ENCODE results near the gene SCYGR8. TPM values are rescaled to one million over a fixed set of nuclear protein-coding genes. Genes with fewer than 3 reads are reported as not detected.

SCYGR8 gene
- total and polyA plus RNA-seq, 2 donors (not counting 3 experiments of a cell fraction or from before 2014, with no cell fraction given), result not detected

- Histone ChIP-seq H3K9ac (replicated peaks; ENCODE audit: extremely low read depth, insufficient read depth, low read length) (no peak overlapping the region), H3K79me2 (ENCODE audit: control insufficient read depth, insufficient read depth, low read length) (no peaks in the 10 kb centered on the region), H2AFZ (ENCODE audit: low read depth, low read length) (no peak overlapping the region), H3K36me3 (ENCODE audit: control insufficient read depth in 2 of 2, extremely low read depth in 1 of 2, insufficient read depth in 2 of 2, low read length in 2 of 2) (no peaks in the 10 kb centered on the region), H3K4me1 (ENCODE audit: control insufficient read depth, extremely low read depth, insufficient read depth, low read length) (no peaks in the 10 kb centered on the region), H3K27ac (ENCODE audit: insufficient read depth, low read depth, low read length) (no peak overlapping the region), H4K20me1 (replicated peaks; ENCODE audit: control insufficient read depth, extremely low read depth, insufficient read depth, low read length) (no peaks in the 10 kb centered on the region), H3K9me3 (replicated peaks; ENCODE audit: control insufficient read depth, insufficient read depth, low read length) (no peaks in the 10 kb centered on the region), H3K27me3 (ENCODE audit: control insufficient read depth in 2 of 2, insufficient read depth in 2 of 2, low read length in 2 of 2) (no peaks in the 10 kb centered on the region), H3K4me2 (ENCODE audit: insufficient read depth, low read length) (no peak overlapping the region), H3K9me1 (replicated peaks; ENCODE audit: control insufficient read depth, extremely low read depth, insufficient read depth, low read length) (no peaks in the 10 kb centered on the region), H3K4me3 (replicated peaks in 1 of 3; ENCODE audit: insufficient read depth in 1 of 3, low read depth in 1 of 3, low read length in 3 of 3) (no peak overlapping the region)
- ChIA-PET POLR2A (no interaction called here), CTCF (no interaction called here)
- no peak for TF ChIP-seq JUN (IDR thresholded peaks at IDR 0.05; ENCODE audit: borderline replicate concordance, insufficient read depth, insufficient read length, low read depth)
- TF ChIP-seq CTCF (IDR thresholded peaks at IDR 0.05; ENCODE audit: extremely low read depth in 1 of 2, insufficient read depth in 1 of 2, low read depth in 1 of 2, low read length in 2 of 2), result no peak
- no peak for TF ChIP-seq MAX (IDR thresholded peaks at IDR 0.05; ENCODE audit: insufficient read depth, insufficient read length)
- no peak for TF ChIP-seq POLR2A (IDR thresholded peaks at IDR 0.05; ENCODE audit: low read depth, low read length)
- no peak for TF ChIP-seq POLR2AphosphoS5 (IDR thresholded peaks at IDR 0.05; ENCODE audit: insufficient read depth, low read depth, low read length)
- dilution Hi-C loops (cut with MboI; ENCODE audit: extremely low pct_ligation_motif_present, low sequenced_read_pairs) (no loop called here), intact Hi-C loops (cut with micrococcal nuclease) (no loop called here)
- no peak for DNase-seq (ENCODE audit: low read depth, low spot score)
- BruUV-seq (replicated peaks), result no TSS peak
- no peak for FAIRE-seq
These were observed 44.1 kb upstream of the SCYGR8 start for GRCh38 chr2:227701556-227701955.

- Histone ChIP-seq H3K9me3 (replicated peaks; ENCODE audit: control insufficient read depth, insufficient read depth, low read length) (no peaks in the 10 kb centered on the region), H3K27me3 (ENCODE audit: control insufficient read depth in 2 of 2, insufficient read depth in 2 of 2, low read length in 2 of 2) (no peaks in the 10 kb centered on the region), H2AFZ (ENCODE audit: low read depth, low read length) (no peak overlapping the region), H4K20me1 (replicated peaks; ENCODE audit: control insufficient read depth, extremely low read depth, insufficient read depth, low read length) (no peaks in the 10 kb centered on the region), H3K9me1 (replicated peaks; ENCODE audit: control insufficient read depth, extremely low read depth, insufficient read depth, low read length) (no peaks in the 10 kb centered on the region), H3K4me3 (replicated peaks in 1 of 3; ENCODE audit: insufficient read depth in 1 of 3, low read depth in 1 of 3, low read length in 3 of 3) (no peak overlapping the region), H3K9ac (replicated peaks; ENCODE audit: extremely low read depth, insufficient read depth, low read length) (no peak overlapping the region), H3K4me1 (ENCODE audit: control insufficient read depth, extremely low read depth, insufficient read depth, low read length) (no peaks in the 10 kb centered on the region), H3K4me2 (ENCODE audit: insufficient read depth, low read length) (no peak overlapping the region), H3K36me3 (ENCODE audit: control insufficient read depth in 2 of 2, extremely low read depth in 1 of 2, insufficient read depth in 2 of 2, low read length in 2 of 2) (no peaks in the 10 kb centered on the region), H3K79me2 (ENCODE audit: control insufficient read depth, insufficient read depth, low read length) (no peaks in the 10 kb centered on the region), H3K27ac (ENCODE audit: insufficient read depth, low read depth, low read length) (no peak overlapping the region)
- no peak for TF ChIP-seq JUN (IDR thresholded peaks at IDR 0.05; ENCODE audit: borderline replicate concordance, insufficient read depth, insufficient read length, low read depth)
- no peak for TF ChIP-seq POLR2AphosphoS5 (IDR thresholded peaks at IDR 0.05; ENCODE audit: insufficient read depth, low read depth, low read length)
- FAIRE-seq (no peak), DNase-seq (ENCODE audit: low read depth, low spot score) (no peak)
- intact Hi-C loops (cut with micrococcal nuclease) (no loop called here), dilution Hi-C loops (cut with MboI; ENCODE audit: extremely low pct_ligation_motif_present, low sequenced_read_pairs) (no loop called here)
- CTCF ChIA-PET, result no interaction called here
- POLR2A ChIA-PET, result no interaction called here
- no TSS peak for BruUV-seq (replicated peaks)
These were observed 42.4 kb upstream of the SCYGR8 start for GRCh38 chr2:227703280-227703732.

Measured in endothelial cell of umbilical vein (primary cell).